SK-N-SH treated with all-trans-retinoic acid at 6 μM for 48 hours (cell line): ENCODE results near the gene NLRX1.

Experiments used
- ATAC-seq: fragments of 200-7000 bp; cut with Tn5 transposase; 3 replicates; pipeline ENCODE4 v1.9.1; 2020; ENCODE audit warnings: mild to moderate bottlenecking, moderate library complexity
- ARNTL ChIP-seq: fragments of 450-650 bp; formaldehyde crosslinking; IDR thresholded peaks from 2 replicates; pipeline ENCODE4 v1.5.0; 2020; ENCODE audit warnings: low read depth, mild to moderate bottlenecking, moderate library complexity, borderline replicate concordance
- BACH2 ChIP-seq: fragments of 250-450 bp; sonication (Bioruptor Pico); IDR thresholded peaks from 2 replicates; pipeline ENCODE4 v1.9.0; 2021; ENCODE audit warnings: mild to moderate bottlenecking, borderline replicate concordance
- CSDC2 ChIP-seq: fragments of 250-450 bp; sonication (Bioruptor Pico); IDR thresholded peaks from 2 replicates; pipeline ENCODE4 v1.5.0; 2020; ENCODE audit warnings: mild to moderate bottlenecking, moderate library complexity
- ESRRG ChIP-seq: fragments of 250-450 bp; sonication (Bioruptor Pico); IDR thresholded peaks from 2 replicates; pipeline ENCODE4 v1.6.1; 2021; ENCODE audit warnings: mild to moderate bottlenecking
- GLIS3 ChIP-seq: fragments of 250-450 bp; sonication (Bioruptor Pico); IDR thresholded peaks from 2 replicates; pipeline ENCODE4 v1.5.0; 2020; ENCODE audit warnings: mild to moderate bottlenecking, moderate library complexity
- ISL1 ChIP-seq: fragments of 250-450 bp; sonication (Bioruptor Pico); IDR thresholded peaks from 2 replicates; pipeline ENCODE4 v2.1.2; 2022; ENCODE audit warnings: mild to moderate bottlenecking, moderate library complexity
- OSR1 ChIP-seq: fragments of 250-450 bp; sonication (Bioruptor Pico); IDR thresholded peaks from 2 replicates; pipeline ENCODE4 v1.8.0; 2022; ENCODE audit warnings: moderate library complexity, mild to moderate bottlenecking, inconsistent platforms
- POU6F1 ChIP-seq: fragments of 250-450 bp; sonication (Bioruptor Pico); IDR thresholded peaks from 2 replicates; pipeline ENCODE4 v1.8.0; 2021; ENCODE audit warnings: low read depth, mild to moderate bottlenecking, moderate library complexity, borderline replicate concordance
- PPARA ChIP-seq: fragments of 250-450 bp; sonication (Bioruptor Pico); IDR thresholded peaks from 2 replicates; pipeline ENCODE4 v1.5.0; 2020; ENCODE audit warnings: mild to moderate bottlenecking, borderline replicate concordance
- RARB ChIP-seq: fragments of 250-450 bp; sonication (Bioruptor Pico); IDR thresholded peaks from 2 replicates; pipeline ENCODE4 v1.8.0; 2021; ENCODE audit warnings: mild to moderate bottlenecking, moderate library complexity
- SNAI2 ChIP-seq: fragments of 250-450 bp; sonication (Bioruptor Pico); IDR thresholded peaks from 2 replicates; pipeline ENCODE4 v1.5.0; 2020; ENCODE audit warnings: mild to moderate bottlenecking, moderate library complexity
- TCF4 ChIP-seq: fragments of 250-450 bp; sonication (Bioruptor Pico); IDR thresholded peaks from 2 replicates; pipeline ENCODE4 v1.8.0; 2021; ENCODE audit warnings: mild to moderate bottlenecking, moderate library complexity, borderline replicate concordance
- TOX ChIP-seq: fragments of 250-450 bp; sonication (Bioruptor Pico); IDR thresholded peaks from 2 replicates; pipeline ENCODE4 v1.8.0; 2021; ENCODE audit warnings: mild to moderate bottlenecking, moderate library complexity, borderline replicate concordance
- TSHZ2 ChIP-seq: fragments of 250-450 bp; sonication (Bioruptor Pico); IDR thresholded peaks from 2 replicates; pipeline ENCODE4 v1.5.0; 2020; ENCODE audit warnings: mild to moderate bottlenecking, moderate library complexity
- ZC3H10 ChIP-seq: fragments of 250-450 bp; sonication (Bioruptor Pico); IDR thresholded peaks from 2 replicates; pipeline ENCODE4 v1.5.1; 2021; ENCODE audit warnings: mild to moderate bottlenecking, moderate library complexity
- ZFP3 ChIP-seq: fragments of 250-450 bp; sonication (Bioruptor Pico); IDR thresholded peaks from 2 replicates; pipeline ENCODE4 v1.5.0; 2020; ENCODE audit warnings: mild to moderate bottlenecking, moderate library complexity
- ZFP30 ChIP-seq: fragments of 450-650 bp; formaldehyde crosslinking; IDR thresholded peaks from 2 replicates; pipeline ENCODE4 v1.5.0; 2022; ENCODE audit warnings: mild to moderate bottlenecking, moderate library complexity
- ZNF565 ChIP-seq: fragments of 450-650 bp; formaldehyde crosslinking; conservative IDR thresholded peaks from 2 replicates; pipeline ENCODE4 v1.5.0; 2020; ENCODE audit warnings: low read depth, mild to moderate bottlenecking, moderate library complexity
- ZNF70 ChIP-seq: fragments of 450-650 bp; formaldehyde crosslinking; IDR thresholded peaks from 2 replicates; pipeline ENCODE4 v1.5.0; 2020; ENCODE audit warnings: mild to moderate bottlenecking, moderate library complexity
- ZNF8 ChIP-seq: fragments of 450-650 bp; formaldehyde crosslinking; IDR thresholded peaks from 2 replicates; pipeline ENCODE4 v1.5.0; 2020; ENCODE audit warnings: mild to moderate bottlenecking, moderate library complexity
- TF ChIP-seq, protein P1 (sequence below): fragments of 250-450 bp; sonication (Bioruptor Pico); IDR thresholded peaks from 2 replicates; pipeline ENCODE4 v1.5.1; 2021; ENCODE audit warnings: mild to moderate bottlenecking, moderate library complexity
- TF ChIP-seq, protein P2 (sequence below): fragments of 250-450 bp; sonication (Bioruptor Pico); IDR thresholded peaks from 2 replicates; pipeline ENCODE4 v1.8.0; 2020; ENCODE audit warnings: mild to moderate bottlenecking, moderate library complexity, borderline replicate concordance
- TF ChIP-seq, protein P3 (sequence below): fragments of 250-450 bp; sonication (Bioruptor Pico); IDR thresholded peaks from 2 replicates; pipeline ENCODE4 v1.5.1; 2020; ENCODE audit warnings: low read depth, mild to moderate bottlenecking, moderate library complexity

NLRX1 gene, protein sequence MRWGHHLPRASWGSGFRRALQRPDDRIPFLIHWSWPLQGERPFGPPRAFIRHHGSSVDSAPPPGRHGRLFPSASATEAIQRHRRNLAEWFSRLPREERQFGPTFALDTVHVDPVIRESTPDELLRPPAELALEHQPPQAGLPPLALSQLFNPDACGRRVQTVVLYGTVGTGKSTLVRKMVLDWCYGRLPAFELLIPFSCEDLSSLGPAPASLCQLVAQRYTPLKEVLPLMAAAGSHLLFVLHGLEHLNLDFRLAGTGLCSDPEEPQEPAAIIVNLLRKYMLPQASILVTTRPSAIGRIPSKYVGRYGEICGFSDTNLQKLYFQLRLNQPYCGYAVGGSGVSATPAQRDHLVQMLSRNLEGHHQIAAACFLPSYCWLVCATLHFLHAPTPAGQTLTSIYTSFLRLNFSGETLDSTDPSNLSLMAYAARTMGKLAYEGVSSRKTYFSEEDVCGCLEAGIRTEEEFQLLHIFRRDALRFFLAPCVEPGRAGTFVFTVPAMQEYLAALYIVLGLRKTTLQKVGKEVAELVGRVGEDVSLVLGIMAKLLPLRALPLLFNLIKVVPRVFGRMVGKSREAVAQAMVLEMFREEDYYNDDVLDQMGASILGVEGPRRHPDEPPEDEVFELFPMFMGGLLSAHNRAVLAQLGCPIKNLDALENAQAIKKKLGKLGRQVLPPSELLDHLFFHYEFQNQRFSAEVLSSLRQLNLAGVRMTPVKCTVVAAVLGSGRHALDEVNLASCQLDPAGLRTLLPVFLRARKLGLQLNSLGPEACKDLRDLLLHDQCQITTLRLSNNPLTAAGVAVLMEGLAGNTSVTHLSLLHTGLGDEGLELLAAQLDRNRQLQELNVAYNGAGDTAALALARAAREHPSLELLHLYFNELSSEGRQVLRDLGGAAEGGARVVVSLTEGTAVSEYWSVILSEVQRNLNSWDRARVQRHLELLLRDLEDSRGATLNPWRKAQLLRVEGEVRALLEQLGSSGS

GRCh38 chr11:119168471-119169281 is at the start of gene NLRX1:
NLRX1 (plus strand) TSS chr11:119168725; CDS start chr11:119171404, 2,679 bp downstream.
- TF ChIP-seq ZFP30 (no peak), POU6F1 (peak; percentile 81; the same call in 1 of the 2 replicates), ARNTL (no peak), GLIS3 (CRISPR knock-in tag) (no peak), OSR1 (CRISPR knock-in tag) (no peak), ZC3H10 (CRISPR knock-in tag) (no peak), SNAI2 (CRISPR knock-in tag) (no peak), RARB (0 out of 2 replicates have a peak, but pooled peaks have one; percentile 54), TCF4 (0 out of 2 replicates have a peak, but pooled peaks have one; percentile 11), ESRRG (no peak), ISL1 (CRISPR knock-in tag) (no peak), ZFP3 (CRISPR knock-in tag) (no peak), ZNF565 (CRISPR knock-in tag) (no peak), BACH2 (CRISPR knock-in tag) (no peak), TOX (CRISPR knock-in tag) (no peak), PPARA (CRISPR knock-in tag) (no peak), ZNF70 (CRISPR knock-in tag) (peak; percentile 55), CSDC2 (CRISPR knock-in tag) (no peak), TSHZ2 (no peak), ZNF8 (CRISPR knock-in tag) (no peak)
- TF ChIP-seq, protein P1, sequence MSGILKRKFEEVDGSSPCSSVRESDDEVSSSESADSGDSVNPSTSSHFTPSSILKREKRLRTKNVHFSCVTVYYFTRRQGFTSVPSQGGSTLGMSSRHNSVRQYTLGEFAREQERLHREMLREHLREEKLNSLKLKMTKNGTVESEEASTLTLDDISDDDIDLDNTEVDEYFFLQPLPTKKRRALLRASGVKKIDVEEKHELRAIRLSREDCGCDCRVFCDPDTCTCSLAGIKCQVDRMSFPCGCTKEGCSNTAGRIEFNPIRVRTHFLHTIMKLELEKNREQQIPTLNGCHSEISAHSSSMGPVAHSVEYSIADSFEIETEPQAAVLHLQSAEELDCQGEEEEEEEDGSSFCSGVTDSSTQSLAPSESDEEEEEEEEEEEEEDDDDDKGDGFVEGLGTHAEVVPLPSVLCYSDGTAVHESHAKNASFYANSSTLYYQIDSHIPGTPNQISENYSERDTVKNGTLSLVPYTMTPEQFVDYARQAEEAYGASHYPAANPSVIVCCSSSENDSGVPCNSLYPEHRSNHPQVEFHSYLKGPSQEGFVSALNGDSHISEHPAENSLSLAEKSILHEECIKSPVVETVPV: no peak
- TF ChIP-seq, protein P2, sequence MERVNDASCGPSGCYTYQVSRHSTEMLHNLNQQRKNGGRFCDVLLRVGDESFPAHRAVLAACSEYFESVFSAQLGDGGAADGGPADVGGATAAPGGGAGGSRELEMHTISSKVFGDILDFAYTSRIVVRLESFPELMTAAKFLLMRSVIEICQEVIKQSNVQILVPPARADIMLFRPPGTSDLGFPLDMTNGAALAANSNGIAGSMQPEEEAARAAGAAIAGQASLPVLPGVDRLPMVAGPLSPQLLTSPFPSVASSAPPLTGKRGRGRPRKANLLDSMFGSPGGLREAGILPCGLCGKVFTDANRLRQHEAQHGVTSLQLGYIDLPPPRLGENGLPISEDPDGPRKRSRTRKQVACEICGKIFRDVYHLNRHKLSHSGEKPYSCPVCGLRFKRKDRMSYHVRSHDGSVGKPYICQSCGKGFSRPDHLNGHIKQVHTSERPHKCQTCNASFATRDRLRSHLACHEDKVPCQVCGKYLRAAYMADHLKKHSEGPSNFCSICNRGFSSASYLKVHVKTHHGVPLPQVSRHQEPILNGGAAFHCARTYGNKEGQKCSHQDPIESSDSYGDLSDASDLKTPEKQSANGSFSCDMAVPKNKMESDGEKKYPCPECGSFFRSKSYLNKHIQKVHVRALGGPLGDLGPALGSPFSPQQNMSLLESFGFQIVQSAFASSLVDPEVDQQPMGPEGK (CRISPR knock-in tag): peak; percentile 54; the same call in 1 of the 2 replicates
- TF ChIP-seq, protein P3, sequence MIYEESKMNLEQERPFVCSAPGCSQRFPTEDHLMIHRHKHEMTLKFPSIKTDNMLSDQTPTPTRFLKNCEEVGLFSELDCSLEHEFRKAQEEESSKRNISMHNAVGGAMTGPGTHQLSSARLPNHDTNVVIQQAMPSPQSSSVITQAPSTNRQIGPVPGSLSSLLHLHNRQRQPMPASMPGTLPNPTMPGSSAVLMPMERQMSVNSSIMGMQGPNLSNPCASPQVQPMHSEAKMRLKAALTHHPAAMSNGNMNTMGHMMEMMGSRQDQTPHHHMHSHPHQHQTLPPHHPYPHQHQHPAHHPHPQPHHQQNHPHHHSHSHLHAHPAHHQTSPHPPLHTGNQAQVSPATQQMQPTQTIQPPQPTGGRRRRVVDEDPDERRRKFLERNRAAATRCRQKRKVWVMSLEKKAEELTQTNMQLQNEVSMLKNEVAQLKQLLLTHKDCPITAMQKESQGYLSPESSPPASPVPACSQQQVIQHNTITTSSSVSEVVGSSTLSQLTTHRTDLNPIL (CRISPR knock-in tag): no peak; the same call in 1 of the 2 replicates
- TF ChIP-seq, all 23 proteins: peak for 5
- peak; percentile 93 for ATAC-seq
